HG03354 (cell line): Measurements from ENCODE around the gene TCP10L.
"Not testable (repeated sequence)": the region's sequence is repeated elsewhere in the genome, so short reads cannot be mapped to it uniquely, and the experiment has no call there.

Experiments
- ATAC-seq: cut with Tn5 transposase; IDR thresholded peaks from one replicate; pipeline ENCODE4 v1.9.1; 2021; ENCODE audit warnings: mild to moderate bottlenecking; ENCODE audit not compliant: unreplicated experiment, poor library complexity, severe bottlenecking

The TCP10L gene

DNA sequence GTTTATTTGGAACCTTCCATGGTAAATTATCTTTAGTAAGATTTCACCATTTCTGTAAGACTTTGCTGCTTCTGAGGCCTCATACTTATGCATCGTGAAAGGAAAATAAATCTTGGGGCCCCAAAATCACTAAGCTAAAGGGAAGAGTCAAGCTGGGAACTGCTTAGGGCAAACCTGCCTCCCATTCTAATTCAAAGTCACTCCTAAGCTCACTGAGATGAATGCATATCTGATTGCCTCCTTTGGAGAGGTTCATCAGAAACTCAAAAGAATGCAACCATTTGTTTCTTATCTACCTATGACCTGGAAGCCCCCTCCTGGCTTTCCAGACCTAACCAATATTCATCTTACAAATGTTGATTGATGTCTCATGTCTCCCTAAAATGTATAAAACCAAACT lies 23.8 kb downstream of the TCP10L start:
- ATAC-seq = not testable (repeated sequence)

DNA sequence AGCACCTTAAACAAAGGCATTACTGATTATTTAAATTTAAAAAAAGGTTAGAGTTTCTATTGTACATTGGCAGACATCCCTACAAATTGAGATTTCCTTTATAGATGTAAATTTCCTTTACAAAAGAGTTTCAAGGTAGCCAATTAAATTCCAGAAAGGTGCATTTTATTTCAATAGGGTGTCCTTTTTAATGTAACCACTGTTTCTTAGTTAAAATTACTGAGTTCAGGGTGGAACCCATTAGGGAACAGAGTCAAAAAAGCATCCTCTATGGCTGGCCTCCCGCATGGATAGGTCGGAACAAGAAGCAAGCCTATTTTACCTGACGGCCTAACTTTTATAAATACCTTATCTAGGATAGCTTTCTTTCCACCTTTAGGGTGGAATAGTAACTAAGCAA lies 24.4 kb downstream of the TCP10L start:
- no peak for ATAC-seq

DNA sequence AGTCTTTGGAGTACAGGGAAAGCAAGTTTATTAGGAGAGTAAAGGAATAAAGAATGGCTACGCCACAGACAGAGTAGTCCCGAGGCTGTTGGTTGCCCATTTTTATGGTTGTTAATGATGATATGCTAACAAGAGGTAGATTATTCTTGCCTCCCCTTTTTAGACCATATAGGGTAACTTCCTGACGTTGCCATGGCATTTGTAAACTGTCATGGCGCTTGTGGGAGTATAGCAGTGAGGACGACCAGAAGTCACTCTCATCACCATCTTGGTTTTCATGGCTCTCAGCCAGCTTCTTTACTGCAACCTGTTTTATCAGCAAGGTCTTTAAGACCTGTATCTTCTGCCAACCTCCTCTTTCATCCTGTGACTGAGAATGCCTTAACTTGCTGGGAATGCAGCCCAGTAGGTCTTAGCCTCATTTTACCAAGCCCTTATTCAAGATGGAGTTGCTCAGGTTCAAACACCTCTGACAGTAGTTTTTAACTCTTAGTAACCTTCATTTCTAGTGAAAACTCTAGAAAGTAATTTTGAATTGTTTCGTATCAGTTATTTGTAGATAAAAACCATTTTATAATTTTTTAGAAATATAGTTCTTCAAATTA lies 26.2 kb downstream of the TCP10L start:
- no peak for ATAC-seq

DNA sequence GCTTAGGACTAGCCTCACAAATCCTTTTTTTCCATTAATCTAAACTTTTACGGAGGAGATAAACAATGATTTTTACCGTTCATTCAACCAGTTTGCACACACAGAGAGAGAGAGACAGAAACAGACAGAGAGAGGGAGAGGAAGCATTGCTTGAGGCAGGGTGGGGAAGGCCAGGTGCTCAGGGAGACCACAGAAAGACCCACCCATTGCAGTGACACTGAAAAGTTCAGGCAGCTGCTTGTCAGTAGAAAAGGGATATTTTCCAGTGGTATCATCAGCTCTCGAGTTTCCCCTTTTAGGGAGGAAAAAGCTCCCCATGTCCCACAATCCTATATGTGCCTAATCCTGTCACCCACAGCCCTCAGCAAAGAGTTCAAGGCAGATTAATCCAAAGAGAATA lies 27.2 kb downstream of the TCP10L start:
- ATAC-seq = no peak

DNA sequence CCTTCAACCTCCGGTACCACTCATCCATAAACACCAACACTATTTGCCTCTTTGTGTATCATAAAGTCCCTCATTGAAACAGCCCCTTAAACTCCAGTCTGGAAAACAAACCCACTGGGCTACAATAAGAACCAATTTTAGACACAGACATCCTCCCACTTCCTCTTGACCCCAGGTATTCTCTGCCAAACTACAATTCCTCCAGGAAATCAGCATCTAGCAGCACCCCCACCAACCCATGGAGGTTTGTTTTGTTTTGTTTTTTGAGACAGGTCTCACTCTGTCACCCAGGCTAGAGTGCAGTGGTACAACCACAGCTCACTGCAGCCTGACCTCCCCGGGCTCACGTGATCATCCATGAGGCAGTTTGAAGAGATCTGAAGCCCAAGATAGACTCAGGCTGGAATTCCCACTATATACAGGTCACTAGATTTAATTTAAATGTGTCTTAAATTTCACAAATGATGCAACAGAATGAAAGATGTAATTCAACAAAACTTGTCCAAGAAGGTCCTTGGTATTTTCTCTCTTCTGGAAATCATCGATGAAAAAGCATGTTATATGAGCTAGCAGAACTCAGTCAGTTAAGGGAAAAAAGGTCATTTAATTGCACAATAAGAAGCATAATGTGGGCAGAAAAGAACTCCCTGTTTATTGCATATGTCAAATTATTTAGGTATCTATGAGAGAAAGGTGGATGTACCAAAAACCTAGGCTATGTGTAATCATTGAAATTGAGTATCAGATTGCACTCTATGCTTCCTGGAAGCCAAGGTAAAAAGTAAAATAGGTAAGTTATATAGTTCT lies 30.3 kb downstream of the TCP10L start:
- ATAC-seq = no peak

DNA sequence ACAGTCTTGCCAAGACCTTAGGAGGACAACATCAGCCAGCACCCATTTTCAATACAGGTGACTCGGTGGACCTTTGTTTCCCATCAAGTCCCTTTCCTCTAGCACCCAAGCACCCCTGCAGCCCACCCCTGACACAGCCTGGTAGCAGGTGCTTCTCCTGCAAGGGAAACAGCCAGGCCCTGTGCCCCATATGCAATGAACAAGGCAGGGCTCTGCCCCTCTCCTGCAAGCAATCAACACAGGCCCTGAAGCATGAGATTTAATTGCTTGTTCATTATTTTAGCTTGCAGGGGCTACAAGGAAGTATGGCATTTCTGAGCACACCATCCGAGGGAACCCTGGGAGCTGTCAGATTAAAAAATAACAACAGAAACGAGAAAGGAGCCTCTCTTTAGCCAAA lies 35.4 kb downstream of the TCP10L start:
- no peak for ATAC-seq

DNA sequence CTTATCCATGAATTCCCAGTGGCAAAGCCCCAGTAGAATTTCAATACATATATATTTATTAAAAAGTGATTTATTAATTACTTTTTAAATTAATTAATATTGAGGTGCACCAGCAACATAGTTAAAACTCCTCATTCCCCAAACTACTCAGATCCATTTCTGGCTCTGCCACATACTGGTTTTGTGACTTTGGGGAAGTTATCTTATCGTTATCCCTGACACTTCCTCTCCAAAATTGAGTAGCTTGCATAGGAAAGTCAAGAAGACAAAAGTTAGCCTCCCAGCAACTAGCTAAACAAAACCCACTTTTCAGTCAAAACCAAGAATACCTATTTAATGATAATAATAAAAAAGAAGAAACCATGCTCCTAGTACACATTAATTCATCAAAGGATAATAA lies 35.9 kb downstream of the TCP10L start:
- ATAC-seq = no peak

DNA sequence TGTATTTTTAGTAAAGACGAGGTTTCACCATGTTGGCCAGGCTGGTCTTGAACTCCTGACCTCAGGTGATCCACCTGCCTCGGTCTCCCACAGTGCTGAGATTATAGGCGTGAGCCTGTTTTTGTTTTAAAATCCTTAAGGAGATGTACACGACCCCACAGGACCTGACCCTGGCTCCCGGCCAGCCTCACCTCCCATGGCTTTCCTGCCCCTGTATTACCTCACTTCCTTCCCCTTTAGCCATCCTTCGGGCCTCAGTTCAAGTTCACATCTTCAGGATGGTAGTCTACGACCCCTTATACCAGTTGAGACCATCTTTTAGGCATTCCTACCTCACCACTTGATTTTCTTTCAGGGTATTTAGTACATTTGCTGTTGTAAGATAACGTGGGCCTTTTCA lies 36.3 kb downstream of the TCP10L start:
- no peak for ATAC-seq

DNA sequence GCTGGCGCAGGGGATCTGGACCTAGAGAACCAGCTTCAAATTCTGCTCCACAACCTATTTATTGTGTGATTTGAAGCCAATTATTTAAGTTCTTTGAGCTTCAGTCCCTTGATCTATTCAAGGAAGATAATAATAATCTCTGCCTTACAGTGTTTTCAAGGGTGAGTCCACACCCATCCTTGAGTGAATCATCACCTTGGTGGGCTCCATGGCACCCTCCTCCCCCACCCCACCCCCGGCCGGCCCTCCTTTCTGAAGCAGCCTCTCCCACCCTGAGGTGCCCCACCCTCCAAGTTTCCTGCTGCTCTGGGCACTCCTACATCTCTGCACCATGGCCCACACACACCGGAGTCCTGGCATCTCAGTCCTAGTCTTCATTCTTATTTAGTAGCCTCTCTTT lies 38.3 kb downstream of the TCP10L start:
- ATAC-seq = no peak

DNA sequence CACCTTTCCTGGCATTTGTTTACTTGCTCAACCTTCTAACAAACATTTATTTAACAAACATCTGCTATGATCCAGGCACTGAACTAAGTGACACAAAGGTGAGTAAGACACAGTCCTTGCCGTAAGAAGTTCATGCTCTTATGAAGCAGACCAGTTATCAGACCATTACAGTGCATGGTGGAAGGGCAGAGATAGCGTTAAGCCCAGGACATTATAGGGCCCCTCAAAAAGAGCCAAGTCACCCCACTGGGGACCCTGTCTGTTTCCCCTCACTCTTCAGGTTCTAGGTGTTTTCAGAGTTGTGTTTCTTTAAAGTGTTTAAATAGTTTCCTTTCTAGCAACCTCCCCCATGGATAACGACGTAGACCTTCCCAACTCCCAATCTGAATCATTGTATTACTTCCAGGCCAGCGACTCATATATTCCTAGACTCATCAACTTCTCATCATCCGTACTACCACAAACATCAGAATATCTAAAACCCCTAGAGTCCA lies 39.3 kb downstream of the TCP10L start:
- no peak for ATAC-seq

DNA sequence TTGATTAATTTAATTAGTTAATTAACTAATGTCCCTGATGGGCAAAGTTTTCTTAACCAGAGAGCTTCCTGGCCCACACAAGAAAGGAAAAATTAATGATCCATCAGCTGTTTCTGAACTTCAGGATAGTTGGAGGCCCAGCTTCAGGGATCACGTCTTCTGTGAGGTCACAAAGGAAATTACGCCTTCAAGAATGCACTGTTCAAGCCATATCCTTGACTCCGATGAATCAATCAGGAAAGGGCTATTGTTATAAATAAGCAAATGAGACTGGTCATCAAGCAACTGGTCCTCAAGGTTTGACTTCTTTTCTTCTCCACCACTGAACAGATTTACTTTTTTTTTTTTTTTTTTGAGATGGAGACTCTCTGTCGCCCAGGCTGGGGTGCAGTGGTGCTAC lies 40.6 kb downstream of the TCP10L start:
- ATAC-seq = no peak

DNA sequence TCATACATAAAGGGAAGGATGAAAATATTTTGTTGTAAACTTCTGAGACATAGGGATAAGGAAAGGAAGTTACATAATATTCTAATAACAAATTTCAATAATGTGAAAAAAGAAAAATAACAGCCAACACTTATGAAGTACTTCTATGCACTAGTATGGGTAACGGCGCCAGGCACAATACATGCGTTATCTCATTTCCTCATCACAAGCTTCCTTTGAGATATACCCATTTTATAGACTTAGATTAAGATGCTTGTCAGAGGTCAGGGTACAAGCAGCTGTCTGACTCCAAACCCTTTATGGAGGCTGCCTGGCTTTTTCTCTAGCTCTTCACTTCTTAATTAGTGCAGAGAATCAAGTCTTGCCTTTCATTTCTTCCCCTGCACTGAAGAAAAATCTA lies 41.3 kb downstream of the TCP10L start:
- no peak for ATAC-seq

DNA sequence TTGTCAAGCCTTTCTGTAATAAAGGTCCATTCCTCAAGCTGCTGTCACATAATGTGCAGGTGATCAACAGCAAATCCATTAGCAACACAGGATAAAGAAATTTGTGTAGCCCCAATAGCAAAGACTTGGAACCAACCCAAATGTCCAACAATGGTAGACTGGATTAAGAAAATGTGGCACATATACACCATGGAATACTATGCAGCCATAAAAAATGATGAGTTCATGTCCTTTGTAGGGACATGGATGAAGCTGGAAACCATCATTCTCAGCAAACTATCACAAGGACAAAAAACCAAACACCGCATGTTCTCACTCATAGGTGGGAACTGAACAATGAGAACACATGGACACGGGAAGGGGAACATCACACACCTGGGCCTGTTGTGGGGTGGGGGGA lies 42.3 kb downstream of the TCP10L start:
- ATAC-seq = not testable (repeated sequence)

DNA sequence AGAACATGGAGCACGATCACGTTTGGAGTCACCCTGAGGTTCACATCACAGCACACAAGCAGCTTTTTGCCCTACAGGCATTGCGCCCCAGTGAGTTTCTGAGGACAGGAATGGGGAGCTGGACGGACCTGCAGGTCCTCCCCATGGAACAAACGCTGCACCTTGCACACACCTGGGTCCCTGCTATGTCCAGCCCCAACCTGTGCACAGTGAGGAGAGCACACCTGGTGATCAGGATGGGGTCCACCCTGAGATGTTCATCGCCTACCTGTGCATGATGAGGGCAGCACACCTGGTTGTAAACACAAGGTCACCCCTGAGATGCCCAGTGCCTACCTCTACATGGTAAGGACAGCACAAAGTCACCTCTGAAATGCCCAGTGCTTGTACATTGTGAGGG lies 45.9 kb downstream of the TCP10L start:
- no peak for ATAC-seq

DNA sequence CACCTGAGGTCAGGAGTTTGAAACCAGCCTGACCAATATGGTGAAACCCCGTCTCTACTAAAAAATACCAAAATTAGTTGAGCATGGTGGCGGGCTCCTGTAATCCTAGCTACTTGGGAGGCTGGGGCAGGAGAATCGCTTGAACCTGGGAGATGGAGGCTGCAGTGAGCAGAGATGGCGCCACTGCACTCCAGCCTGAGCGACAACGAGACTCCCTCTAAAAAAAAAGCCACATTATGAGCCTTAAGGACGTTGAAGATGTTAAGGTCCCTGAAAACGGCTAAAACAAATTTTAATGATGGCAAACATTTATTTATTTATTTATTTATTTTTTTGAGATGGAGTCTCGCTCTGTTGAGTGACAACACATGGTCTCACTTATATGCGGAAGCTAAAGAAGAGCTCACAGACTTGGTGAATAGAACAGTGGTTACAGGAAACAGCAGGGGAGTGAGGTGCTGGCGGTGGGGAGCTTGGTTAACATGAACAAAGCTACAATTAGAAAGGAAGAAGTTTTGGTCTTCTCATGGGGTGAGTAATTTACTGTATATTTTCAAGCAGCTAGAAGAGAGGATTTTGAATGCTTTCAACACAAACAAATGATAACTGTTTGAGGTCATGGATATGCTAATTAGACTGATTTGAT lies 47.1 kb downstream of the TCP10L start:
- ATAC-seq = no peak

DNA sequence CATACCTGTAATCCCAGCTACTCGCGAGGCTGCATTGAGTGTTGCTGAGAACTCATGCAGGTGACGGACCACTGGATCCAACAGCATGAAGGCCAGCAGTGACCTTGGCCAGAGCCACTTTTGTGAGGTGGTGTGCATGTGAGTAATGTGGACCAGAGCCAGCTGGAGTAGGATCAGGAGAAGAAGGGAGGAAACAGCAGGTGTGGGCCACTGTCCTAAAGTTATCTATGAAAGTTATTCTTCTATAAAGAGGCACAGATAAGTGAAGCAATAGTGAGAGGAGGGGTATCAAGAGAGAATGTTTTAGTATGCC lies 47.8 kb downstream of the TCP10L start:
- ATAC-seq = no peak

DNA sequence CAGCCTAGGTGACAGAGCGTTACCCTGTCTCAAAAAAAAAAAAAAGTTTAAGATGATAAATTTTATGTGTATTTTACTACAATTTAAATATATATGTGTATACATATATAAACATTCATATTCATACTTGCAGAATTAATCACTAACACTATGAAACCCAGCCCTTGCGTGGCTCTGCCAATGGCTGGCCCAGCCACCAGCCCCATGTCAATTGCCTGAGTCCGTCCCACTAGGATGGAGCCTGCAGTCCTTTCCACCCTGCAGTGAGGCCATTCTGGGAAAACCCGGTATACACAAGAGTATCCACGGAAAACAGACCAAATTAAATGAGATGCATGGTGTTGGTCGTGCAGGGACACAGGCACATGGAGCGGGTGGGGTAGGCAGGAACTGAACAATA lies 49.7 kb downstream of the TCP10L start:
- no peak for ATAC-seq

DNA sequence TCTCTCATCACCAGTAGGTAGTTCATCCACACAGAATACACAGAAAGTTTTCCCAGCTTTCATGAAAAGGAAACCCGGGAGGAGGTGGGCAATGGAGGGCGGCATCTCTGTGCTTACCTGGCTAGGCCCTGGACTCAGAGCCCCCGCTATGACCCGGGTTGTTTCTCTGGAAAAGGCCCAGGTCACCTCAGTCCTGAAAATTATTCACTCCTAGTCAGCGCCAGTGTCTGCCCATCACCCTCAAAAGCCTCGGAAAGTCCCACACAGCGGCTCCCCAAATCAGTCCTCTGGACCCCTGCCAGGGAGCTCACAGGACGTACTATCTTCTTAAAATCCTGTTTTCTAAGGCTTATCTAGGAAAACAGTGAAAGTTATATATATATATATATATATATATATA lies 51.2 kb downstream of the TCP10L start:
- no peak for ATAC-seq

DNA sequence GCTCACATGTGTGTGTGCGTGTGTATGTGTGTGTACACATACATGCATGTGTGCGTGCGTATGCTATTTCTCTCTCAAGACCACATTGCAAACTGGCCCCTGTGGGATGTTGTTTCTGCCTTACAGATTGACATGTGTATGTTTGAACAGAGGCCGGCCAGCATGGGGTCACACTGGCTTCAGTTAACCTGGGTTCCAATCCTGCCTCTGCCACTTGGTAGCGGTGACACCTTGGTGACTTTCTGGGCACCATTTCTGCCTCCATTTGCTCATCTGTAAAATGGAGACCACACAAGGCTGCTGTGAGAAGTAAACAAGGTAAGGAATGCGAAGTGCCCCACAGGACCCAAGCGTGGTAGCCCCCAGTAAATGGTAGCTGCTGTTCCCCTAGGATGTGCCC lies 51.7 kb downstream of the TCP10L start:
- no peak for ATAC-seq

DNA sequence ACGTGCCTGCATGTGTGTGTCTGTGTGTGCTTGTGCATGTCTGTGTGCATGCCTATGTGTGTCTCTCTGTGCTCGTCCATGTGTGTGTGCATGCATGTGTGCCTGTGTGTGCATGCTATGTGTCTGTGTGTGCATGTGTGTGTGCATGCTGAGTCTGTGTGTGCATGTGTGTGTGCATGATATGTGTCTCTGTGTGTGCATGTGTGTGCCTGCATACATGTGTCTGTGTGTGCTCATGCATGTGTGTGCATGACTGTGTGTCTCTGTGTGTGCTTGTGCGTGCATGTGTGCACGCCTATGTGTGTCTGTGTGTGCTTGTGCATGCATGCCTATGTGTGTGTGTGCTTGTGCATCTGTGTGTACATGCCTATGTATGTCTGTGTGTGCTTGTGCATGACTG lies 52.3 kb downstream of the TCP10L start:
- ATAC-seq = no peak

DNA sequence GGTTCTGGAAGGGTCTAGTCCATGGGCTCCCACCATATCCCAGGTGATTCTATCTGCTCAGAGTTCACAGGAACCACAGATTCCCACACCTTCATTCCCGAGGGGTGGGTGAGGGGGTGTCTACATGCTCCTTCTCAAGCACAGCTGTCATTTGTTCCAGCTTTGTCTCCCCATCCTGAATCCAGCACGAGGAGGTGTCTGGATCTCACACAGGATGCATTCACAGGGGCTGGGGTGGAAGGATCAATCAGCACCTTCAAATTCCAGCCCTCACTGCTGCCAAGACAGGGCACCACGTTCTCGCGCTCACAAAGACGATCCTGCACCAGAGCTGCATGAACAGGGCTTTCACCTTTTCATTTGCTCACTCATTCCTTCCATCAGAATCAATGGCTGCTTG lies 52.7 kb downstream of the TCP10L start:
- ATAC-seq = no peak
